Tibial nerve (tissue), 4 donors: ENCODE data around the gene STAT4. TPM values are rescaled to one million over a fixed set of nuclear protein-coding genes. Genes with fewer than 3 reads are reported as not detected.

Experiments
- DNase-seq, 2 donors: peaks; one replicate each; pipeline ENCODE4 v3.0.0-alpha.2; 2019; ENCODE audit warnings: low spot score in 2 of 2
- H3K27ac ChIP-seq, 4 donors: fragments of 200-600 bp; sonication (generic) in 3 of 4; one replicate each; pipeline ENCODE4 v1.5.1; 2017 to 2019; ENCODE audit warnings: mild to moderate bottlenecking in 1 of 4
- H3K27me3 ChIP-seq, 2 donors: fragments of 200-600 bp; sonication (generic) in 1 of 2; one replicate each; pipeline versions ENCODE4 v1.5.1 to v1.6.0; 2017 to 2019
- H3K36me3 ChIP-seq, 3 donors: fragments of 200-600 bp; sonication (generic); one replicate each; pipeline ENCODE4 v1.5.1; 2018 to 2019
- H3K4me1 ChIP-seq, 4 donors: fragments of 200-600 bp; sonication (generic) in 3 of 4; one replicate each; pipeline ENCODE4 v1.5.1; 2017 to 2019
- H3K4me3 ChIP-seq, 4 donors: fragments of 200-600 bp; sonication (generic) in 3 of 4; one replicate each; pipeline ENCODE4 v1.5.1; 2017 to 2019; ENCODE audit warnings: mild to moderate bottlenecking in 1 of 4, moderate library complexity in 1 of 4
- H3K9me3 ChIP-seq, 4 donors: fragments of 200-600 bp; sonication (generic) in 3 of 4; one replicate each; pipeline ENCODE4 v1.5.1; 2017 to 2019
- CTCF ChIP-seq, 5 experiments: fragments of 200-600 bp in 3 of 5; fragments of 450-650 bp in 2 of 5; sonication (generic) in 3 of 5; IDR thresholded peaks; one replicate each; pipeline ENCODE4 v1.5.1; 2016 to 2019; ENCODE audit warnings: antibody characterized with exemption in 5 of 5, mild to moderate bottlenecking in 3 of 5, moderate library complexity in 2 of 5
- EP300 ChIP-seq, 2 donors: sonication (generic); formaldehyde crosslinking; IDR thresholded peaks; one replicate each; pipeline ENCODE4 v1.6.1; 2017; ENCODE audit warnings: antibody characterized with exemption in 2 of 2, mild to moderate bottlenecking in 1 of 2
- POLR2A ChIP-seq, 2 donors: fragments of 450-650 bp; IDR thresholded peaks; one replicate each; pipeline ENCODE4 v1.6.1; 2017; ENCODE audit warnings: antibody characterized with exemption in 2 of 2, mild to moderate bottlenecking in 2 of 2, moderate library complexity in 2 of 2
- WGBS, 2 donors: methylation state at CpG; one replicate each; pipeline ENCODE4 v1.1.5; 2018; 5-methylcytosine and 5-hydroxymethylcytosine counted together
- total RNA-seq, 4 donors: library from RNA; depleted of rRNA; stranded (reverse); fragments of >200 nt; gene quantifications; one replicate each; pipeline ENCODE4 v1.1.0, GENCODE V29; 2016

The STAT4 gene
- total RNA-seq, 4 donors from 2014 or later, result 0.39 to 4.2 (median 2.3) TPM; not detected in 1

- Histone ChIP-seq H3K27me3 (no peaks in the 10 kb centered on the region), H3K4me3 (no peak overlapping the region), H3K36me3 (no peaks in the 10 kb centered on the region), H3K9me3 (no peaks in the 10 kb centered on the region), H3K27ac (no peak overlapping the region), H3K4me1 (peaks cover 2 to 50% (median 24%) of the 10 kb centered on the region in 4 donors)
- DNase-seq, result no peak
- WGBS, 2 donors, result 95 to 100% methylated on average over 1 of the region's 1 CpG
- no peak for TF ChIP-seq CTCF (IDR thresholded peaks at IDR 0.05)
- no peak for TF ChIP-seq EP300 (IDR thresholded peaks at IDR 0.05)
- TF ChIP-seq POLR2A (IDR thresholded peaks at IDR 0.05), result no peak
Measured at GRCh38 chr2:191170301-191170636, 19.5 kb upstream of the STAT4 start.

- no peaks in the 10 kb centered on the region for H3K36me3 ChIP-seq
- TF ChIP-seq EP300 (IDR thresholded peaks at IDR 0.05), result no peak
- TF ChIP-seq CTCF (IDR thresholded peaks at IDR 0.05), result no peak
- TF ChIP-seq POLR2A (IDR thresholded peaks at IDR 0.05), result no peak
- H3K4me3 ChIP-seq, result no peak overlapping the region
- H3K27ac ChIP-seq, result no peak overlapping the region
- H3K4me1 ChIP-seq, result peaks cover 2 to 56% (median 25%) of the 10 kb centered on the region in 4 donors
- no peaks in the 10 kb centered on the region for H3K27me3 ChIP-seq
- no peak for DNase-seq
- 91 to 95% methylated on average over 5 of the region's 5 CpGs for WGBS, 2 donors
- H3K9me3 ChIP-seq, result no peaks in the 10 kb centered on the region
Measured at GRCh38 chr2:191169456-191170300, 18.9 kb upstream of the STAT4 start.

GRCh38 chr2:191167766-191168165, 17.0 kb upstream of the STAT4 start:
- Histone ChIP-seq H3K27ac (peak overlapping the region in 2 of 4 donors; percentile 71 to 76), H3K9me3 (no peaks in the 10 kb centered on the region), H3K4me3 (no peak overlapping the region), H3K4me1 (peaks cover 2 to 51% (median 25%) of the 10 kb centered on the region in 4 donors), H3K36me3 (no peaks in the 10 kb centered on the region), H3K27me3 (no peaks in the 10 kb centered on the region)
- WGBS, 2 donors, result 19 to 21% methylated on average over 2 of the region's 2 CpGs
- TF ChIP-seq CTCF (IDR thresholded peaks at IDR 0.05) (no peak), EP300 (IDR thresholded peaks at IDR 0.05) (peak in 1 of 2 donors; percentile 69)
- peak in 1 of 2 donors; percentile 71 for DNase-seq

- TF ChIP-seq EP300 (IDR thresholded peaks at IDR 0.05) (no peak), POLR2A (IDR thresholded peaks at IDR 0.05) (no peak), CTCF (IDR thresholded peaks at IDR 0.05) (no peak)
- H3K4me1 ChIP-seq, result peaks cover 2 to 42% (median 25%) of the 10 kb centered on the region in 4 donors
- WGBS, 2 donors, result 49 to 53% methylated on average over 4 of the region's 4 CpGs
- no peak for DNase-seq
- H3K27ac ChIP-seq, result peak overlapping the region in 2 of 4 donors; percentile 71 to 76
- H3K9me3 ChIP-seq, result no peaks in the 10 kb centered on the region
- H3K27me3 ChIP-seq, result no peaks in the 10 kb centered on the region
- no peak overlapping the region for H3K4me3 ChIP-seq
- H3K36me3 ChIP-seq, result no peaks in the 10 kb centered on the region
Measured at GRCh38 chr2:191166756-191167445, 16.1 kb upstream of the STAT4 start.
